ENCODE results near the gene SPATA22.
"Not testable (repeated sequence)": the region's sequence is repeated elsewhere in the genome, so short reads cannot be mapped to it uniquely, and the experiment has no call there.

The SPATA22 gene

DNA sequence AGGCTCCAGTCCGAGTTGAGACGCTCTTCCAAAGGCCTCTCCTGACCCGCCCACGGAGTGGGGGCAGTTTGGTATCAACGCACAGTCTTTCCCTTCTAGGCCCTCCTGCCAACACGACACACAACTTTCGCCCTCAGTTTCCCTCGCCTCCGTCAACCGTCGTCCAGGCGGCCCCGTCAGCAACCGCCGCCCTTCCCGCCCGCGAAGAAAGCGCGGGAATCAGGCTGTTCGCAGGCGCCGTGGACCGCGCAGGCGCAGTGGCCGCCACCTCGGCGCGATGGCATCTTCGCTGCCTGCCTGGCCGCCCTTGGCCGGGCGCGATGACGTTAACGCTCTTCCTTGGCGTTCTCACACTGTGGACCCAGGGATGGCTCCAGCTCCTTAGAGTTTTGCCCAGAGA, at the start of gene SPATA22:
SPATA22 (minus strand) TSS at position 221 of the 400 bp plus-strand sequence. CDS start 2,494 bp downstream, outside the sequence.
- no peak for DNase-seq

GRCh38 chr17:3519472-3519871, 47.9 kb upstream of the SPATA22 start:
- DNase-seq, result not testable (repeated sequence)

DNA sequence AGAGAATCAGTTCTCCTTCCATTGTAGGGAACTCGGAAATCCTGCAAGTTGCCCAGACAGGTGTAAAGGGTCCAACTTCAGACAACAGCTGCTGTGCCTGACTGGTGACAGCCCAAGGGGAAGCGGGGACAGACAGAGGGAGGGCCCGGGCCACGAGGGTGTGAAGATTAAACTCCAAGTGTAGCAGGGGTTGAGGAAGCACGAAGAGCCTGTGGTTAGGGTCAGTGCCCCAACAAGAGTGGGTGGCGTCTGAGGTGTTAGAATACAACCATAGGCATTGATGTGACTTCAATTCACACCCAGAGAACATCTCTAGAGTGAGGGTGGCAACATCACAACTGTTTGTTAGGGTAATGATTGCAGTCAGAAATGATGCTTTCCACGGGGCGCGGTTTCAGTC, 43.3 kb upstream of the SPATA22 start:
- DNase-seq, result no peak

DNA sequence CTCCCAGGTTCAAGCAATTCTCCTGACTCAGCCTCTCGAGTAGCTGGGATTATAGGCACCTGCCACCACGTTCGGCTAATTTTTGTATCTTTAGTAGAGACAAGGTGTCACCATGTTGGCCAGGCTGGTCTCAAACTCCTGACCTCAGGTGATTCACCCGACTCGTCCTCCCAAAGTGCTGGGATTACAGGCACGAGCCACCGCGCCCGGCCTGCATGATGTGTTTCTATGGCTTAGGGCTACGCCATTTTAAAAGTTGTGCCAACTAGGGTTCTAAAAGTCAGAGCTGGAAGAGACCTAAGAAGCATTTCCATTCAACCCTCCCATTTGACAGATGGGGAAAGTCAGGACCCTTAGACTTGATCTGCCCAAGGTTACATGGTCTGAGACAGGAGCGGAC, 42.5 kb upstream of the SPATA22 start:
- not testable (repeated sequence) for DNase-seq

- no peak for DNase-seq
Observed at GRCh38 chr17:3513305-3514035, 41.9 kb upstream of the SPATA22 start.

- no peak for DNase-seq
Observed at GRCh38 chr17:3512505-3513171, 41.0 kb upstream of the SPATA22 start.

DNA sequence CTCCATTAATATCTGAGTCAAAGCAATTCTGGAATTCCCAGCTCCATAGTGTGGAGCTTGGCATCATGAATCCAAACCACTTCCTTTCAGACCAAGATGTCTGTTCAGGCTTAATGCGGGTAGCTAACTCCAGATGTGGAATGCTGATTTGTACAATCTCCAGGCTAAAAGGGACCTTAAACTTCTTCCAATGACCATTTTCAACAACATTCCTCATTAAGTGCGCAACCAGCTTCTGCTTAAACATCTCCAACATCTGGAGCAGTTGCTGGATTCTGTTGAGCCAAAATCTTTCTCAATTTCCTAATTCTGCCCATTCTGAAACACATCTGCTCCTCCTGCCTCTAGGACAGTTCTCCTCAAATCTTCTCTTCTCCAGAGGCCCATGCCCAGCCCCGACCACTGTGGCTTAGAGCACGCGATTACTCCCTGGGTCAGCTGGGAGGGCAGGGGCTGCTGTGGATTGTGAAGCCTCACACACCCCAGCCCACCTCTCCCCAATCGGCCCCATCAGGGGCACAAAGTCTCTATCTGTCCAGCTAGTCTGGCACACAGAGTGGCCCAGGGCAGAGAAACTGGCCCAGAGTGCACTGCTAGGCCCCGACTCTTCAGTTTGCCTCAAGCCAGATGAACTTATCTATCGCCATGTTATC, 40.4 kb upstream of the SPATA22 start:
- no peak for DNase-seq

DNA sequence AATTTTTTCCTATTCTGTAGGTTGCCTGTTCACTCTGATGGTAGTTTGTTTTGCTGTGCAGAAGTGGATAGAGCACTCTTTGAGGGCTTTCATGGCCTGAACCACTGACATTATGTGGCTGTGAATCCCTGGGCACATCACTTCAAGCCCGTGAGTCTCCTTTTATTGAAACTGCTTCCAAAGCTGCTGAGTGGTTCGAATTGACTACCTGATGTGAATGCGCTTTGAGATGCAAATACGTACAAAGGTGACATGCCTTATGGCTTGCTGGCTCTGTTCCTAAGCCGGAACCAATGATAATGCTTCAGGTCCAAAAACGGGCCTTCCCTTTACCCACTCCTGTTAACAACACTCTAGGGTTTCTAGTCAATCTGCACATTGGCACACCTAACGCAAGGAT, 38.5 kb upstream of the SPATA22 start:
- no peak for DNase-seq

DNA sequence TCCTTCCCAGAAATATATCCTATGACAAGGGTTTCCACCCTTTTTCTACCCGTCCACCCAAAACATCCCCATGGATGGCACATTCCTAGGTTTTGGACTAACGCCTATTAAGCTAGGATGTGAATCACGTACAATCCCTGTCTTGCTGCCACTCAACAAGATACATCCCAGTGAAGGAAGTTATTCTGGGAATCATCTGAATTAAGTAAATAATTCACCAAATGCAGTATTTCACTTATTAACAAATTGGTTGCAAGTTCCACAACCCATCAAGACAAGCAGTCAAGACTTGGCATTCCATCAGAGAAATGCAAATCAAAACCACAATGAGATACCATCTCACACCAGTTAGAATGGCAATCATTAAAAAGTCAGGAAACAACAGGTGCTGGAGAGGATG, 36.2 kb upstream of the SPATA22 start:
- DNase-seq, result no peak

DNA sequence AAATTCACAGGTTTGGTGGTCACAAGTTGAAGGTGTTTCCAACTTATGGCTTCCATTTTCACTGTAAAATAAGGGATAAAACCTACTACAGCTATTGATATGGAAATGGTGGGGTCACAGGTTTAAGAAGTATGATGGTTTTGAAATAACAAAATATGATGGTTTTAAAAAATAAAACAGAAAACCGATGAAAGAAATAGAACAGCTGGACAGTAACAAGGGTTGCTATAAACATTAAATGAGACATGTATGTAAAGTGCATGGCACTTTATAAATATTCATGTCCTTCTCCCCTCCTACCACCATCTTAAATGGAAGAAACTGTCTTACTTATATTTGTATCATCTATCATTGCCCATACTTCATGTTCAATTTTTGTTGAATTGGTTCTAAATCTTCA, 35.5 kb upstream of the SPATA22 start:
- DNase-seq, result no peak

DNA sequence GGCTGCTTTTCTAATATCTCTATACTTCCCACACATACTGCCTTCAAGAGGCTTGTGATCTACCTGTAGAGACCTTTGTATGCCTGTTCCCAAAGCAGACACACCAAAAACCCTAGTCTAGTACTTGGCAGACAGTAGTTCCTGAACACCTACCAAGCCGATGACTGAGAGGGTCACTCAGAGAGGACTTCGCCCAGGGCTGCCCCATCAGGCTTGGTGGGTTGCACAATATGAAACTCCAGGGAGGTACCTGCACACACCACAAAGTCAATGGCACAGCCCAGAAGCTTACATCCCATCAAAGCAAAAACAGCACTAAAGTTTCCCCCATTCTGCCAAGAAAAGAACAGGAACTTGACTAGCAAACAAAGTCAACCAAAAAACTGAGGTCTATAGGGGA, 34.4 kb upstream of the SPATA22 start:
- DNase-seq, result no peak

GRCh38 chr17:3505008-3505407, 33.4 kb upstream of the SPATA22 start:
- DNase-seq, result no peak

DNA sequence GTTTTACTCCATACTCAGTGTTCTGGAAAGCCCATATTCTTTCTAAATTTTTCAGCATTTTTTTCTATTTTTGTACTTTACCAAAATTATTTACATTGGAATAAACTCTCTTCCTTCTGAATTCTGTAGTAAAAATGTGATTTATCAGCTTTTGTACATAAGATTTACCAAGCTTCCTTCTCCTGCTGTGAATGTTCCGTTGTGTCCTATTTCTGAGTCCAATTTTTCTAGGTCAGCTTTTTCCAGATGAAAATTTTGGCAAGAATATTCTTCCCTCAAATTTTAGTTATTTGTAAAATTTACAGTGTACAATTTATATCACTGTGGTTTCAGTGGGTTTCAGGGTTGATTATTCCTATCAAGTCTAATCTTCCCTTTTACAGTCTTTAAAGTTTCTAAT, 31.7 kb upstream of the SPATA22 start:
- DNase-seq, result no peak

DNA sequence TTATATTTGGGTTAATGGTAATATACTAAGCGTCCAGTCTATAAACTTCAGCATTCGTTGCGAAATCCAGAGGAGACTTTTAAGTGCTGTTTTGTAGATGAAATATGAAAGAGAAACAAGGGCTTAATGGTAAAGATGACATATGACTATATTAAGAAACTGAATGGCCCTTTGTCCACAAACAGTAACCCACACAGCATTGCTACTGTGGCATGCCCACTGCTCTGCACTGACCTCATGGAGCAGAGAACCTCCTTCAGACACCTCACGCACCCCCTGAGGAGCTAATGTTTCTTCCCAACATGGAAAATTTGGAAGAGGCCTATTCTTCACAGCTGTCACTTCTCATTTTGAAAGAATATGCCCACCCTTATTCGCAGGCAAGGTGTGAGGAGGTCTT, 30.8 kb upstream of the SPATA22 start:
- DNase-seq, result no peak

- no peak for DNase-seq
Observed at GRCh38 chr17:3501344-3501743, 29.7 kb upstream of the SPATA22 start.

DNA sequence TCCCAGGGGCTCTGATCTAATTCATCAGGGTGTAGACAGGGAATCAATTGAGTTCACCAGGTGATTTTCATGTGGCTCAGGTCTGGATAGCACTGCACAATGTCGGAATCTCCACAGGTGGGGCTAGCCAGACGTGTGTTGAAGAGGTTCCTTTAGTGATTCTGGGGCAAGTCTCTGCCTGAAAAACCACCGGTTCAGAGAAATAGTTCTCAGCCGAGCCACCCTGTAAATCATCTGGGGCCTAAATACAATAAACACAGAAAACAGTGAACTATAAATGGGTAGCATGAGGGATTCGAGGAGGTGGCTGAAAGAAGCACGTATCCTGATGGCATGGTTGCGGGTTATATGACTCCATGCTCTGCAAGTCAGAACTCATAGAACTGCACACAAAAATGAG, 25.5 kb upstream of the SPATA22 start:
- DNase-seq, result no peak

DNA sequence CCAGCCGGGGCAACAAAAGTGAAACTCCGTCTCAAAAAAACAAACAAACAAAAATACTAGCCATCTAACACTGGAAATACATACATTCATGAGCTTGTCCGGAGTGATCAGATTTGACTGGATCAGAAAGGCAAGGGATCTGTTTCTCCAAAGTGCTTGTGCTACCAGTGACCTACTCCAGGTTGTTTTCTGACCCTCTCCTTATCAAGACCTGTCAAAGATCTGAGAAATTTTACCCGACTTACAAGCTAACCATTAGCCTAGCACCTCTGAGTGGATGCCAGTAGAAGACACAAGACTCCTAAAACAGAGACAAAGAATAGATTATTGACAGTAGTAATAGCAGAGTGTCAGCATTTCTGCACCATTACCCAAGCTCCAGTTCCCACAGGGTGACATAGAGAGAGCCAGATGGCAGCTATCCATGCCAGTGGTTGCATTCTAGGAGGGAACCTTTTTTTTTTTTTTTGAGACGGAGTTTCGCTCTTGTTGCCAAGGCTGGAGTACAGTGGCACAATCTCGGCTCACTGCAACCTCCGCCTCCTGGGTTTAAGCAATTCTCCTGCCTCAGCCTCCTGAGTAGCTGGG, 14.0 kb upstream of the SPATA22 start:
- DNase-seq, result no peak

GRCh38 chr17:3482852-3483251, 11.2 kb upstream of the SPATA22 start:
- DNase-seq, result no peak

- no peak for DNase-seq
Observed at GRCh38 chr17:3479988-3480387, 8.4 kb upstream of the SPATA22 start.

GRCh38 chr17:3475812-3476610, 4.4 kb upstream of the SPATA22 start, which contains the start of gene ASPA:
ASPA (plus strand) TSS chr17:3475997; CDS start chr17:3476160, 163 bp downstream.
- no peak for DNase-seq

DNA sequence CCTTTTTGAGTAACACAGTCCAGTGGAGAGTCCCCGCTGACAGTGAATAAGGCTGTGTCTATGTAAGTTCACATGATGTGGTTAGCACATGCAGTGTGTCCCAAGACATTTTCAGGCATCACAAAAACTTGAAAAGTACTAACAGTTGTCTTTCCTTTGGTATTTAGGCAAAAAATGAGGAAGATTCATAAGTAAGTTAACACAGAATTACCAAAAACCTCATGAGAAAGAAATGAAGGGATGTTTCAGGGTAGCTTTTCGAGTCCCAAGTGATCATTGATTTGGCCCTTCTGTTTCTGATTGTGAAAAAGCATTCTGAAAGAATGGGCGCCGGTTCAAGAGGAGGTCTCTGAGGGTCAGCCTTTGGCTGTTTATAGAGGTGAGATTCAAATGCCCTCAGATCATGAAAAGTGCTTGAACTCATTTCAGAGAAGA, 3.6 kb upstream of the SPATA22 start:
- DNase-seq, result no peak

- DNase-seq, result no peak
Observed at GRCh38 chr17:3474212-3474611, 2.6 kb upstream of the SPATA22 start.

DNA sequence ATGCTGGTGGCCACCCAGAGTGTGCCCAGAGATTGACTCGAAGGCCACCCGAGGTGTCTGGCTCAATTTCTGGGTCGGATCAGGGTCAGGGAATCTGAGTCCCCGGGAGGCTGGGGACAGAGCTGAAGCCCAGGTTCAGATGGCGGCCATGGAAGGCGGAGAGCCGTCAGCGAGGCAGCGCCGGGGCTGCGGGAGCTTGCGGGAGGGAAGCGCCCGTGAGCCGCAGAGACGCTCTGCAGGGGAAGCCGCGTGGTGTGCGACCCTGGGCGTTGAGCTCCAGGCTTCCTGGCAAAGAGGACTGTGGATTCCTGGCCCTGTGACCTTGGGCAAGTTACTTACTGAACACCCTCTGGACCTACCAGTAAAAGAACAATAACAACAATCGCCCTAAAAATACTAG, 518 bp upstream of the SPATA22 start:
- DNase-seq, result no peak

Measured in cortex of kidney (tissue), 1 donor.